Ovary (tissue), 9 donors: Measurements from ENCODE around the gene CD101. TPM values are rescaled to one million over a fixed set of nuclear protein-coding genes. Genes with fewer than 3 reads are reported as not detected.
A peak's percentile ranks its signal among the peaks of the same experiment; 100 is the strongest.

Experiments
- DNase-seq, 5 donors: peaks; one replicate each; pipeline ENCODE4 v3.0.0-alpha.2; 2019 to 2020
- H3K27ac ChIP-seq, 2 donors: fragments of 200-600 bp; one replicate each; pipeline versions ENCODE4 v1.5.1 to v1.8.0; 2019 to 2022
- H3K27me3 ChIP-seq: fragments of 200-600 bp; one replicate; pipeline ENCODE4 v1.8.0; 2022
- H3K36me3 ChIP-seq: fragments of 200-600 bp; sonication (generic); one replicate; pipeline ENCODE4 v1.5.1; 2019
- H3K4me1 ChIP-seq: one replicate; pipeline ENCODE4 v1.8.1; 2013; ENCODE audit warnings: mild to moderate bottlenecking, moderate library complexity; ENCODE audit not compliant: insufficient read depth
- H3K4me3 ChIP-seq: fragments of 200-600 bp; sonication (generic); one replicate; pipeline ENCODE4 v1.5.1; 2017
- H3K9me3 ChIP-seq, 2 donors: fragments of 200-600 bp in 1 of 2; sonication (generic) in 1 of 2; one replicate each; pipeline versions ENCODE4 v1.5.1 to v1.8.1; 2013 to 2019; ENCODE audit warnings: mild to moderate bottlenecking in 1 of 2, moderate library complexity in 1 of 2
- EP300 ChIP-seq: sonication (generic); formaldehyde crosslinking; IDR thresholded peaks from one replicate; pipeline ENCODE4 v1.6.1; 2017; ENCODE audit warnings: antibody characterized with exemption
- POLR2A ChIP-seq: fragments of 450-650 bp; IDR thresholded peaks from one replicate; pipeline ENCODE4 v1.6.1; 2017; ENCODE audit warnings: antibody characterized with exemption, mild to moderate bottlenecking, moderate library complexity
- WGBS, 3 donors: extraction: QIAGEN DNeasy Blood & Tissue Kit in 1 of 3; methylation state at CpG; one replicate each; pipeline versions ENCODE4 v1.1.5 to v1.1.7; 2013 to 2017; 5-methylcytosine and 5-hydroxymethylcytosine counted together
- intact Hi-C, 4 donors: fragments of 100-400 bp; cut with DNase I; formaldehyde crosslinking; loops; one replicate each; pipeline versions ENCODE4 v1.11.0 to v1.15.1; 2022 to 2023
- polyA plus RNA-seq, 2 donors: library from polyadenylated mRNA; stranded (reverse); fragments of 200-250 nt in 1 of 2; fragments of 350-450 nt in 1 of 2; fragmentation: Illumina TruSeq in 1 of 2; extraction: RNeasy Lipid Tissue Mini Kit (QIAGEN cat#74804) in 1 of 2; gene quantifications; one replicate each; pipeline ENCODE4 v1.2.3, GENCODE V29; 2013 to 2014
- total RNA-seq, 7 donors: library from RNA; depleted of rRNA in 2 of 7; stranded (reverse); fragments of >200 nt in 2 of 7; fragmentation: NEBNext Ultra II Directional in 3 of 7; extraction: Animal tissue kit (Norgen Biotek cat#: 25700) in 3 of 7; gene quantifications; one replicate each; pipeline versions ENCODE4 v1.1.0 to v1.2.4, GENCODE V29; 2016 to 2023
- TF ChIP-seq, protein P1 (sequence below), 3 donors: fragments of 450-650 bp in 2 of 3; fragments of 200-600 bp in 1 of 3; IDR thresholded peaks; one replicate each; pipeline versions ENCODE4 v1.5.1 to v1.8.0; 2016 to 2022; ENCODE audit warnings: antibody characterized with exemption in 3 of 3, mild to moderate bottlenecking in 1 of 3
- donor health status: DM: no; HTN: no; CAD: no; lungs with moderate emphysema.
- donor health status: DM: no; HTN: no; CAD: no.
- donor health status: Bipolar disorder and iron deficiency.
- donor health status: DM: yes; HTN: yes; CAD: no.
- donor health status: DM: no; HTN: no; CAD: no.
- donor health status: DM: yes; HTN: yes; CAD: no.

The CD101 gene
- total and polyA plus RNA-seq, 9 donors = 0.30 to 1.6 (median 1.1) TPM

- H3K36me3 ChIP-seq = no peaks in the 10 kb centered on the region
- 0 to 1% (median 0%) methylated on average over 48 of the region's 48 CpGs for WGBS, 3 donors
- no peaks in the 10 kb centered on the region for H3K27me3 ChIP-seq
Observed at GRCh38 chr1:117059678-117060440, 58.3 kb downstream of the CD101 start, which contains the start of gene TTF2. TTF2 (plus strand) TSS chr1:117060326; CDS start chr1:117060347, 21 bp downstream.

GRCh38 chr1:117060441-117061317 is 59.1 kb downstream of the CD101 start:
- Histone ChIP-seq H3K27me3 (no peaks in the 10 kb centered on the region), H3K9me3 (no peaks in the 10 kb centered on the region), H3K36me3 (no peaks in the 10 kb centered on the region), H3K4me3 (peak overlapping the region; percentile 44), H3K4me1 (peaks cover 4% of the 10 kb centered on the region), H3K27ac (peak overlapping the region in 1 of 2 donors; percentile 10)
- no peak for DNase-seq
- WGBS, 3 donors = 24 to 27% (median 26%) methylated on average over 42 of the region's 42 CpGs
- intact Hi-C loops = loop anchor here in 2 of 4 donors (10.0 kb wide), 2 partner anchors 224 to 694 kb away; no protein-coding TSS in a partner anchor
- TF ChIP-seq EP300 = no peak
- TF ChIP-seq POLR2A = no peak
- TF ChIP-seq, protein P1, sequence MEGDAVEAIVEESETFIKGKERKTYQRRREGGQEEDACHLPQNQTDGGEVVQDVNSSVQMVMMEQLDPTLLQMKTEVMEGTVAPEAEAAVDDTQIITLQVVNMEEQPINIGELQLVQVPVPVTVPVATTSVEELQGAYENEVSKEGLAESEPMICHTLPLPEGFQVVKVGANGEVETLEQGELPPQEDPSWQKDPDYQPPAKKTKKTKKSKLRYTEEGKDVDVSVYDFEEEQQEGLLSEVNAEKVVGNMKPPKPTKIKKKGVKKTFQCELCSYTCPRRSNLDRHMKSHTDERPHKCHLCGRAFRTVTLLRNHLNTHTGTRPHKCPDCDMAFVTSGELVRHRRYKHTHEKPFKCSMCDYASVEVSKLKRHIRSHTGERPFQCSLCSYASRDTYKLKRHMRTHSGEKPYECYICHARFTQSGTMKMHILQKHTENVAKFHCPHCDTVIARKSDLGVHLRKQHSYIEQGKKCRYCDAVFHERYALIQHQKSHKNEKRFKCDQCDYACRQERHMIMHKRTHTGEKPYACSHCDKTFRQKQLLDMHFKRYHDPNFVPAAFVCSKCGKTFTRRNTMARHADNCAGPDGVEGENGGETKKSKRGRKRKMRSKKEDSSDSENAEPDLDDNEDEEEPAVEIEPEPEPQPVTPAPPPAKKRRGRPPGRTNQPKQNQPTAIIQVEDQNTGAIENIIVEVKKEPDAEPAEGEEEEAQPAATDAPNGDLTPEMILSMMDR (IDR thresholded peaks at IDR 0.05) = no peak

More at GRCh38 chr1:117059678-117060440, 58.3 kb downstream of the CD101 start, which contains the start of gene TTF2:
- peaks cover 4% of the 10 kb centered on the region for H3K4me1 ChIP-seq
- TF ChIP-seq EP300 (no peak), POLR2A (no peak)
- TF ChIP-seq, protein P1 (IDR thresholded peaks at IDR 0.05) = peak in 2 of 3 donors; percentile 17 to 43
- DNase-seq = peak; percentile 86 to 92 (median 89)
- H3K9me3 ChIP-seq = no peaks in the 10 kb centered on the region
- H3K27ac ChIP-seq = peak within 1 kb of the TSS in 1 of 2 donors; percentile 10
- H3K4me3 ChIP-seq = peak within 1 kb of the TSS; percentile 44
- intact Hi-C loops = loop anchor here (5.0 to 10.0 kb wide), 10 partner anchors 135 to 695 kb away; partner anchors contain the start of gene CD58 (in 1 of the 4)

GRCh38 chr1:117061986-117062415 is 60.4 kb downstream of the CD101 start:
- intact Hi-C loops = loop anchor here in 2 of 4 donors (10.0 kb wide), 2 partner anchors 223 to 693 kb away; no protein-coding TSS in a partner anchor
- Histone ChIP-seq H3K27me3 (no peaks in the 10 kb centered on the region), H3K9me3 (no peaks in the 10 kb centered on the region), H3K27ac (no peak overlapping the region), H3K4me3 (no peak overlapping the region), H3K4me1 (peaks cover 4% of the 10 kb centered on the region), H3K36me3 (no peaks in the 10 kb centered on the region)
- no peak for DNase-seq
- TF ChIP-seq, protein P1 (IDR thresholded peaks at IDR 0.05) = no peak
- TF ChIP-seq EP300 (no peak), POLR2A (no peak)
- WGBS, 3 donors = 66 to 75% (median 73%) methylated on average over 2 of the region's 2 CpGs

DNA sequence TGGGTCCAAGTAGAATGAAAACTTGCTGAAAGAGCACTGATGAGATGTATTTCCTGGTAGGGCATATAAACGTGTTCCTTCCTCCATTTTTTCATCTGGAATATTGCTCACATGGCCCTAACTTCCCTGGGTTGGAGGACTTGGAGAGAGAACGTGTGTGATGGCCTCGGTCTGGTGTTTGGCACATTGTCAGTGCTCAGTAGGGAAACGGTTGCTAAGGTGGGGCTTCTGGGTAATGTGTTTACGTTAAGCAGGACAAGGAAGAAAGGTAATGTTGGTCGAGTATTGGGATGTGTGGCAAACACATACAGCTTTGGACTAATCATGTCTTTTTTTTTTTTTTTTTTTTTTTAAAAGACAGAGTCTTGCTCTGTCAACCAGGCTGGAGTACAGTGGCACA is 64.8 kb downstream of the CD101 start:
- TF ChIP-seq POLR2A (no peak), EP300 (no peak)
- TF ChIP-seq, protein P1 (IDR thresholded peaks at IDR 0.05) = no peak
- 67 to 74% (median 71%) methylated on average over 6 of the region's 6 CpGs for WGBS, 3 donors

More for the DNA sequence above, 64.8 kb downstream of the CD101 start:
- Histone ChIP-seq H3K4me1 (no peaks in the 10 kb centered on the region), H3K27me3 (no peaks in the 10 kb centered on the region), H3K27ac (no peak overlapping the region), H3K36me3 (no peaks in the 10 kb centered on the region), H3K4me3 (no peak overlapping the region), H3K9me3 (no peaks in the 10 kb centered on the region)
- intact Hi-C loops = loop anchor here in 2 of 4 donors (5.0 to 10.0 kb wide), 3 partner anchors 61 to 688 kb away; no protein-coding TSS in a partner anchor
- no peak for DNase-seq
